Breast epithelium (tissue), 3 donors: ENCODE data around the gene PNPT1.

ENCODE experiments used
- CTCF ChIP-seq, 3 donors: fragments of 450-650 bp; IDR thresholded peaks; one replicate each; pipeline ENCODE4 v1.5.1; 2016 to 2017; ENCODE audit warnings: antibody characterized with exemption in 3 of 3, mild to moderate bottlenecking in 3 of 3, moderate library complexity in 3 of 3
- POLR2A ChIP-seq: fragments of 450-650 bp; IDR thresholded peaks from one replicate; pipeline ENCODE4 v1.6.1; 2016; ENCODE audit warnings: antibody characterized with exemption, mild to moderate bottlenecking, moderate library complexity
- POLR2AphosphoS5 ChIP-seq, 3 donors: sonication (generic); formaldehyde crosslinking; IDR thresholded peaks; one replicate each; pipeline ENCODE4 v1.6.1; 2017; ENCODE audit warnings: antibody characterized with exemption in 3 of 3

DNA sequence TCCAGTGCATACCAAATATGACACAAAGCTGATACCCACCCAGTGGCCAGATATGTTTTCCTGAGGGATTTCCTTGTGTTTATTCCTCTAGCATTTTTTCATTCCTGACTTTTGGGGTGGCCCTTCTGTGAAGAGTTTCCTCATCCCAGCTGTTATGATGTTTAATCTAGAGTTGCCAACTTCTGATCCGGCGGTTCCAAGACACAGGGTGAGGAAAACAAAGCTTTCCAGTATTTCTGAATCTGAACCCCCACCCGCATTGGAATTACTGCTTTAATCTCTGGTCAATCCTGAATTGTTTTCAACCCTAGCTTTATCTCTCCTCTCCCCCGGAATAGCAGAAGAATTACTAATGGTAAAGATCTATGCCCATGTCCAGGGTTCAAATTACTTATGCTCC is 39.2 kb upstream of the PNPT1 start:
- no peak for TF ChIP-seq CTCF (IDR thresholded peaks at IDR 0.05)
- TF ChIP-seq POLR2AphosphoS5 (IDR thresholded peaks at IDR 0.05), result no peak
- TF ChIP-seq POLR2A, result no peak
